H9 (cell line): ENCODE measurements around the gene CELF4. TPM values are rescaled to one million over a fixed set of nuclear protein-coding genes. Genes with fewer than 3 reads are reported as not detected.

ENCODE experiments used
- DNase-seq: peaks from one replicate; pipeline ENCODE4 v3.0.0-alpha.2; 2017
- H2AFZ ChIP-seq: one replicate; pipeline ENCODE4 v1.6.1; 2013; ENCODE audit warnings: mild to moderate bottlenecking, low read length, control low read depth, moderate library complexity
- H2AK5ac ChIP-seq: 2 replicates; pipeline ENCODE4 v1.6.1; 2013; ENCODE audit warnings: low read length, control low read depth, mixed read lengths; ENCODE audit not compliant: insufficient read length
- H2BK120ac ChIP-seq: one replicate; pipeline ENCODE4 v1.6.1; 2013; ENCODE audit warnings: low read depth, mild to moderate bottlenecking, low read length, control low read depth, inconsistent platforms; ENCODE audit not compliant: poor library complexity, severe bottlenecking
- H2BK12ac ChIP-seq: 2 replicates; pipeline ENCODE4 v1.6.1; 2013; ENCODE audit warnings: low read length, control low read depth, mixed read lengths, low read depth; ENCODE audit not compliant: insufficient read length
- H2BK15ac ChIP-seq: 2 replicates; pipeline ENCODE4 v1.6.1; 2013; ENCODE audit warnings: low read depth, low read length, control low read depth
- H2BK20ac ChIP-seq: one replicate; pipeline ENCODE4 v1.6.1; 2013; ENCODE audit warnings: low read depth, mild to moderate bottlenecking, low read length, control low read depth, inconsistent platforms; ENCODE audit not compliant: poor library complexity, severe bottlenecking
- H2BK5ac ChIP-seq: 2 replicates; pipeline ENCODE4 v1.6.1; 2013; ENCODE audit warnings: low read length, control low read depth, mixed read lengths; ENCODE audit not compliant: insufficient read length
- H3K14ac ChIP-seq: 2 replicates; pipeline ENCODE4 v1.6.1; 2013; ENCODE audit warnings: low read length, control low read depth; ENCODE audit not compliant: insufficient read depth
- H3K18ac ChIP-seq: 2 replicates; pipeline ENCODE4 v1.6.1; 2013; ENCODE audit warnings: low read depth, mild to moderate bottlenecking, mixed read lengths, low read length, control low read depth; ENCODE audit not compliant: insufficient read length
- H3K23ac ChIP-seq: 2 replicates; pipeline ENCODE4 v1.6.1; 2013; ENCODE audit warnings: low read length, control low read depth, mixed read lengths, low read depth; ENCODE audit not compliant: insufficient read length
- H3K23me2 ChIP-seq: 2 replicates; pipeline ENCODE4 v1.6.1; 2013; ENCODE audit warnings: low read depth, mild to moderate bottlenecking, mixed read lengths, low read length, control low read depth; ENCODE audit not compliant: insufficient read length, poor library complexity, severe bottlenecking
- H3K27ac ChIP-seq: 2 replicates; pipeline ENCODE4 v1.5.1; 2013; ENCODE audit warnings: low read length, control low read depth, mixed read lengths, low read depth; ENCODE audit not compliant: insufficient read length
- H3K27me3 ChIP-seq: 2 replicates; pipeline ENCODE4 v1.6.1; 2013; ENCODE audit warnings: low read length, control low read depth, inconsistent platforms; ENCODE audit not compliant: insufficient read depth
- H3K4ac ChIP-seq: 2 replicates; pipeline ENCODE4 v1.6.1; 2013; ENCODE audit warnings: low read depth, mild to moderate bottlenecking, control low read depth, inconsistent platforms, low read length, moderate library complexity
- H3K4me1 ChIP-seq: 2 replicates; pipeline ENCODE4 v1.6.1; 2013; ENCODE audit warnings: low read length, control low read depth, inconsistent platforms; ENCODE audit not compliant: insufficient read depth
- H3K4me2 ChIP-seq: 2 replicates; pipeline ENCODE4 v1.6.1; 2013; ENCODE audit warnings: low read length, control low read depth, mixed read lengths; ENCODE audit not compliant: insufficient read length, insufficient read depth
- H3K56ac ChIP-seq: 2 replicates; pipeline ENCODE4 v1.6.1; 2013; ENCODE audit warnings: low read depth, mild to moderate bottlenecking, mixed read lengths, low read length, control low read depth; ENCODE audit not compliant: insufficient read length
- H3K79me1 ChIP-seq: 2 replicates; pipeline ENCODE4 v1.6.1; 2013; ENCODE audit warnings: low read depth, mild to moderate bottlenecking, moderate library complexity, low read length, control low read depth, inconsistent platforms; ENCODE audit not compliant: insufficient read depth, poor library complexity, severe bottlenecking
- H3K79me2 ChIP-seq: 2 replicates; pipeline ENCODE4 v1.6.1; 2013; ENCODE audit warnings: low read length, control low read depth, inconsistent platforms; ENCODE audit not compliant: insufficient read depth
- H3K9ac ChIP-seq: 2 replicates; pipeline ENCODE4 v1.6.1; 2013; ENCODE audit warnings: low read length, control low read depth, mixed read lengths; ENCODE audit not compliant: insufficient read length; ENCODE audit errors: extremely low read depth
- H3K9me3 ChIP-seq: one replicate; pipeline ENCODE4 v1.6.1; 2013; ENCODE audit warnings: low read depth, low read length, inconsistent platforms; ENCODE audit not compliant: control insufficient read depth
- H3T11ph ChIP-seq: one replicate; pipeline ENCODE4 v1.6.1; 2013; ENCODE audit warnings: mild to moderate bottlenecking, low read length, control low read depth, inconsistent platforms
- H4K20me1 ChIP-seq: one replicate; pipeline ENCODE4 v1.6.1; 2013; ENCODE audit not compliant: control insufficient read depth, insufficient read length, insufficient read depth
- H4K5ac ChIP-seq: 2 replicates; pipeline ENCODE4 v1.6.1; 2013; ENCODE audit warnings: low read depth, mild to moderate bottlenecking, mixed read lengths, low read length, control low read depth; ENCODE audit not compliant: insufficient read length
- H4K8ac ChIP-seq: replicated peaks from 2 replicates; pipeline ENCODE4 v1.6.1; 2013; ENCODE audit warnings: low read length, control low read depth, mixed read lengths, low read depth; ENCODE audit not compliant: insufficient read length
- H4K91ac ChIP-seq: 2 replicates; pipeline ENCODE4 v1.6.1; 2013; ENCODE audit warnings: low read depth, mild to moderate bottlenecking, moderate library complexity, mixed read lengths, low read length, control low read depth; ENCODE audit not compliant: insufficient read length
- H3K27ac Mint-ChIP-seq, 3 experiments: 2 replicates in 2 of 3; 3 replicates in 1 of 3; pipeline ENCODE4 v1.8.0; 2020 to 2021; ENCODE audit warnings: mixed read lengths in 3 of 3, mild to moderate bottlenecking in 1 of 3, moderate library complexity in 1 of 3
- H3K27me3 Mint-ChIP-seq: 2 replicates; pipeline ENCODE4 v1.8.0; 2021; ENCODE audit warnings: low read depth, mild to moderate bottlenecking, moderate library complexity, mixed read lengths
- H3K36me3 Mint-ChIP-seq, 3 experiments: 2 replicates in 2 of 3; 3 replicates in 1 of 3; pipeline ENCODE4 v1.8.0; 2020 to 2021; ENCODE audit warnings: low read depth in 3 of 3, mixed read lengths in 3 of 3; ENCODE audit not compliant: insufficient read depth in 1 of 3
- H3K4me1 Mint-ChIP-seq, 2 experiments: 2 replicates each; pipeline ENCODE4 v1.8.0; 2020; ENCODE audit warnings: mixed read lengths in 2 of 2
- H3K4me3 Mint-ChIP-seq, 2 experiments: 2 replicates in 1 of 2; 3 replicates in 1 of 2; pipeline ENCODE4 v1.8.0; 2020 to 2021; ENCODE audit warnings: mild to moderate bottlenecking in 2 of 2, mixed read lengths in 2 of 2, moderate library complexity in 1 of 2
- H3K9me3 Mint-ChIP-seq, 2 experiments: 2 replicates in 1 of 2; 3 replicates in 1 of 2; pipeline ENCODE4 v1.8.0; 2020; ENCODE audit warnings: mild to moderate bottlenecking in 2 of 2, mixed read lengths in 2 of 2, moderate library complexity in 1 of 2
- WGBS: extraction: QIAGEN DNeasy Blood & Tissue Kit; methylation state at CpG from one replicate; pipeline ENCODE4 v1.1.7; 2013; ENCODE audit warnings: missing lambda C conversion rate, low lambda C conversion rate, mixed read lengths; ENCODE audit not compliant: insufficient read length; ENCODE audit errors: extremely low coverage; 5-methylcytosine and 5-hydroxymethylcytosine counted together
- total RNA-seq: library from RNA; stranded (reverse); gene quantifications from 2 replicates; pipeline ENCODE4 v1.2.1, GENCODE V29; 2021
- TF ChIP-seq, protein P1 (sequence below): fragments of 200-600 bp; sonication (generic); conservative IDR thresholded peaks from 3 replicates; pipeline ENCODE4 v1.8.0; 2021; ENCODE audit warnings: antibody characterized with exemption, mild to moderate bottlenecking

Gene CELF4
- total RNA-seq, 1 experiment from 2014 or later: 1.1 TPM

DNA sequence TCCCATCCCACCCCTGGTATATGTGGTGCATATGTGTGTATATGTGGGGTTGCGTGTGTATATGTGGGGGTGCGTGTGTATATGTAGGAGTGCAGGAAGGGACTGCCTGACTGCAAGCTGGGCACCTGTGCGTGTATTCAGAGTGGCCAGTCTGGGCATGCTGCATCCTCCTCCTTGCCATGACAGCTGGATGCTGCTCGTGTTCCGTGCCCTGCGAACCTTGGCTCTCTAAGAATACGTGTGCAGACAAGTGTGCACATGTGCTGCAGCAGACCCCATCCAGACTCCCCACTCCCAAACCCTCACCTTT, 222.1 kb downstream of the CELF4 start:
- Histone ChIP-seq H3K79me2 (no peaks in the 10 kb centered on the region), H3K18ac (no peak overlapping the region), H2BK20ac (no peak overlapping the region), H3K4me1 (no peaks in the 10 kb centered on the region), H2BK5ac (no peak overlapping the region), H3T11ph (no peak overlapping the region), H3K4me2 (no peak overlapping the region), H3K27ac (no peak overlapping the region), H3K27me3 (no peaks in the 10 kb centered on the region; the same call in 1 of the 2 replicates), H3K4ac (no peak overlapping the region), H4K20me1 (no peaks in the 10 kb centered on the region), H3K56ac (no peak overlapping the region), H3K14ac (no peak overlapping the region), H3K79me1 (no peaks in the 10 kb centered on the region), H2AK5ac (no peak overlapping the region), H2BK120ac (no peak overlapping the region), H3K23me2 (no peaks in the 10 kb centered on the region), H4K91ac (no peak overlapping the region), H2BK15ac (no peak overlapping the region), H4K8ac (no peak overlapping the region), H3K9me3 (no peaks in the 10 kb centered on the region), H3K23ac (no peak overlapping the region), H2BK12ac (no peak overlapping the region), H4K5ac (no peak overlapping the region), H3K9ac (no peak overlapping the region), H2AFZ (no peak overlapping the region)
- Mint-ChIP-seq H3K9me3 (no peaks in the 10 kb centered on the region), H3K4me3 (no peak overlapping the region), H3K27me3 (peaks cover 37% of the 10 kb centered on the region), H3K4me1 (peaks cover 28 to 42% of the 10 kb centered on the region in 2 experiments), H3K27ac (no peak overlapping the region), H3K36me3 (no peaks in the 10 kb centered on the region)
- TF ChIP-seq, protein P1, sequence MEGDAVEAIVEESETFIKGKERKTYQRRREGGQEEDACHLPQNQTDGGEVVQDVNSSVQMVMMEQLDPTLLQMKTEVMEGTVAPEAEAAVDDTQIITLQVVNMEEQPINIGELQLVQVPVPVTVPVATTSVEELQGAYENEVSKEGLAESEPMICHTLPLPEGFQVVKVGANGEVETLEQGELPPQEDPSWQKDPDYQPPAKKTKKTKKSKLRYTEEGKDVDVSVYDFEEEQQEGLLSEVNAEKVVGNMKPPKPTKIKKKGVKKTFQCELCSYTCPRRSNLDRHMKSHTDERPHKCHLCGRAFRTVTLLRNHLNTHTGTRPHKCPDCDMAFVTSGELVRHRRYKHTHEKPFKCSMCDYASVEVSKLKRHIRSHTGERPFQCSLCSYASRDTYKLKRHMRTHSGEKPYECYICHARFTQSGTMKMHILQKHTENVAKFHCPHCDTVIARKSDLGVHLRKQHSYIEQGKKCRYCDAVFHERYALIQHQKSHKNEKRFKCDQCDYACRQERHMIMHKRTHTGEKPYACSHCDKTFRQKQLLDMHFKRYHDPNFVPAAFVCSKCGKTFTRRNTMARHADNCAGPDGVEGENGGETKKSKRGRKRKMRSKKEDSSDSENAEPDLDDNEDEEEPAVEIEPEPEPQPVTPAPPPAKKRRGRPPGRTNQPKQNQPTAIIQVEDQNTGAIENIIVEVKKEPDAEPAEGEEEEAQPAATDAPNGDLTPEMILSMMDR: no peak; the same call in 2 of the 3 replicates
- no peak for DNase-seq
- WGBS: no CpG with 5 or more reads among the region's 7 CpGs
